SK-N-SH treated with all-trans-retinoic acid at 6 μM for 48 hours (cell line): ENCODE measurements around the gene HTT-AS.
"Not testable (repeated sequence)": the region's sequence is repeated elsewhere in the genome, so short reads cannot be mapped to it uniquely, and the experiment has no call there.

Source experiments
- ATAC-seq: fragments of 200-7000 bp; cut with Tn5 transposase; 3 replicates; pipeline ENCODE4 v1.9.1; 2020; ENCODE audit warnings: mild to moderate bottlenecking, moderate library complexity
- ARNTL ChIP-seq: fragments of 450-650 bp; formaldehyde crosslinking; IDR thresholded peaks from 2 replicates; pipeline ENCODE4 v1.5.0; 2020; ENCODE audit warnings: low read depth, mild to moderate bottlenecking, moderate library complexity, borderline replicate concordance
- BACH2 ChIP-seq: fragments of 250-450 bp; sonication (Bioruptor Pico); IDR thresholded peaks from 2 replicates; pipeline ENCODE4 v1.9.0; 2021; ENCODE audit warnings: mild to moderate bottlenecking, borderline replicate concordance
- CSDC2 ChIP-seq: fragments of 250-450 bp; sonication (Bioruptor Pico); IDR thresholded peaks from 2 replicates; pipeline ENCODE4 v1.5.0; 2020; ENCODE audit warnings: mild to moderate bottlenecking, moderate library complexity
- ESRRG ChIP-seq: fragments of 250-450 bp; sonication (Bioruptor Pico); IDR thresholded peaks from 2 replicates; pipeline ENCODE4 v1.6.1; 2021; ENCODE audit warnings: mild to moderate bottlenecking
- ISL1 ChIP-seq: fragments of 250-450 bp; sonication (Bioruptor Pico); IDR thresholded peaks from 2 replicates; pipeline ENCODE4 v2.1.2; 2022; ENCODE audit warnings: mild to moderate bottlenecking, moderate library complexity
- OSR1 ChIP-seq: fragments of 250-450 bp; sonication (Bioruptor Pico); IDR thresholded peaks from 2 replicates; pipeline ENCODE4 v1.8.0; 2022; ENCODE audit warnings: moderate library complexity, mild to moderate bottlenecking, inconsistent platforms
- PPARA ChIP-seq: fragments of 250-450 bp; sonication (Bioruptor Pico); IDR thresholded peaks from 2 replicates; pipeline ENCODE4 v1.5.0; 2020; ENCODE audit warnings: mild to moderate bottlenecking, borderline replicate concordance
- RARB ChIP-seq: fragments of 250-450 bp; sonication (Bioruptor Pico); IDR thresholded peaks from 2 replicates; pipeline ENCODE4 v1.8.0; 2021; ENCODE audit warnings: mild to moderate bottlenecking, moderate library complexity
- SNAI2 ChIP-seq: fragments of 250-450 bp; sonication (Bioruptor Pico); IDR thresholded peaks from 2 replicates; pipeline ENCODE4 v1.5.0; 2020; ENCODE audit warnings: mild to moderate bottlenecking, moderate library complexity
- TCF4 ChIP-seq: fragments of 250-450 bp; sonication (Bioruptor Pico); IDR thresholded peaks from 2 replicates; pipeline ENCODE4 v1.8.0; 2021; ENCODE audit warnings: mild to moderate bottlenecking, moderate library complexity, borderline replicate concordance
- TOX ChIP-seq: fragments of 250-450 bp; sonication (Bioruptor Pico); IDR thresholded peaks from 2 replicates; pipeline ENCODE4 v1.8.0; 2021; ENCODE audit warnings: mild to moderate bottlenecking, moderate library complexity, borderline replicate concordance
- ZC3H10 ChIP-seq: fragments of 250-450 bp; sonication (Bioruptor Pico); IDR thresholded peaks from 2 replicates; pipeline ENCODE4 v1.5.1; 2021; ENCODE audit warnings: mild to moderate bottlenecking, moderate library complexity
- ZFP3 ChIP-seq: fragments of 250-450 bp; sonication (Bioruptor Pico); IDR thresholded peaks from 2 replicates; pipeline ENCODE4 v1.5.0; 2020; ENCODE audit warnings: mild to moderate bottlenecking, moderate library complexity
- ZFP30 ChIP-seq: fragments of 450-650 bp; formaldehyde crosslinking; IDR thresholded peaks from 2 replicates; pipeline ENCODE4 v1.5.0; 2022; ENCODE audit warnings: mild to moderate bottlenecking, moderate library complexity
- ZNF565 ChIP-seq: fragments of 450-650 bp; formaldehyde crosslinking; conservative IDR thresholded peaks from 2 replicates; pipeline ENCODE4 v1.5.0; 2020; ENCODE audit warnings: low read depth, mild to moderate bottlenecking, moderate library complexity
- ZNF70 ChIP-seq: fragments of 450-650 bp; formaldehyde crosslinking; IDR thresholded peaks from 2 replicates; pipeline ENCODE4 v1.5.0; 2020; ENCODE audit warnings: mild to moderate bottlenecking, moderate library complexity
- ZNF8 ChIP-seq: fragments of 450-650 bp; formaldehyde crosslinking; IDR thresholded peaks from 2 replicates; pipeline ENCODE4 v1.5.0; 2020; ENCODE audit warnings: mild to moderate bottlenecking, moderate library complexity
- TF ChIP-seq, protein P1 (sequence below): fragments of 250-450 bp; sonication (Bioruptor Pico); IDR thresholded peaks from 2 replicates; pipeline ENCODE4 v1.8.0; 2021; ENCODE audit warnings: low read depth, mild to moderate bottlenecking, moderate library complexity, borderline replicate concordance
- TF ChIP-seq, protein P2 (sequence below): fragments of 250-450 bp; sonication (Bioruptor Pico); IDR thresholded peaks from 2 replicates; pipeline ENCODE4 v1.5.0; 2020; ENCODE audit warnings: mild to moderate bottlenecking, moderate library complexity
- TF ChIP-seq, protein P3 (sequence below): fragments of 250-450 bp; sonication (Bioruptor Pico); IDR thresholded peaks from 2 replicates; pipeline ENCODE4 v1.5.1; 2020; ENCODE audit warnings: low read depth, mild to moderate bottlenecking, moderate library complexity
- TF ChIP-seq, protein P4 (sequence below): fragments of 250-450 bp; sonication (Bioruptor Pico); IDR thresholded peaks from 2 replicates; pipeline ENCODE4 v1.5.1; 2021; ENCODE audit warnings: mild to moderate bottlenecking, moderate library complexity
- TF ChIP-seq, protein P5 (sequence below): fragments of 250-450 bp; sonication (Bioruptor Pico); IDR thresholded peaks from 2 replicates; pipeline ENCODE4 v1.8.0; 2020; ENCODE audit warnings: mild to moderate bottlenecking, moderate library complexity, borderline replicate concordance

The HTT-AS gene

DNA sequence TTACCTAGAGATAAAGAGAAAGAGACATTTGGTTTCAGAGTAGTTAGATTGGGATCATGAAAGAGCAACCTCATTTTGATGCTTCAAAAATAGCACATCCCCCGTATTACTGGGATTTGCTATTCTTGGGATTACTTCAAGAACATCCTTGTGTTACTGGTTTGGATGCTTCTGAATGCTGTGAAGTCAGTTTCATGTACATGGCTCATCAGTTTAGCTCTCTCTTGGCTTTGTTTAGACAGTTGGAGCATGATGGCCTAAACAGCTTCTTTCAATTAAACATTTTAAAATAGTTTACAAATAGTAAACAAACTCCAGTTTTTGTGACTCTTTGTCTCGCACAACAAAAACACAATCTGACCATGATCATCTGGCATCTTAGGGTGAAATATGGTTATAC lies 24.0 kb upstream of the HTT-AS start (continued):
- TF ChIP-seq ZFP30 (no peak), ZNF70 (CRISPR knock-in tag) (no peak), ZNF8 (CRISPR knock-in tag) (no peak)
- TF ChIP-seq, protein P1, sequence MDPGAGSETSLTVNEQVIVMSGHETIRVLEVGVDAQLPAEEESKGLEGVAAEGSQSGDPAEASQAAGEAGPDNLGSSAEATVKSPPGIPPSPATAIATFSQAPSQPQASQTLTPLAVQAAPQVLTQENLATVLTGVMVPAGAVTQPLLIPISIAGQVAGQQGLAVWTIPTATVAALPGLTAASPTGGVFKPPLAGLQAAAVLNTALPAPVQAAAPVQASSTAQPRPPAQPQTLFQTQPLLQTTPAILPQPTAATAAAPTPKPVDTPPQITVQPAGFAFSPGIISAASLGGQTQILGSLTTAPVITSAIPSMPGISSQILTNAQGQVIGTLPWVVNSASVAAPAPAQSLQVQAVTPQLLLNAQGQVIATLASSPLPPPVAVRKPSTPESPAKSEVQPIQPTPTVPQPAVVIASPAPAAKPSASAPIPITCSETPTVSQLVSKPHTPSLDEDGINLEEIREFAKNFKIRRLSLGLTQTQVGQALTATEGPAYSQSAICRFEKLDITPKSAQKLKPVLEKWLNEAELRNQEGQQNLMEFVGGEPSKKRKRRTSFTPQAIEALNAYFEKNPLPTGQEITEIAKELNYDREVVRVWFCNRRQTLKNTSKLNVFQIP = no peak

DNA sequence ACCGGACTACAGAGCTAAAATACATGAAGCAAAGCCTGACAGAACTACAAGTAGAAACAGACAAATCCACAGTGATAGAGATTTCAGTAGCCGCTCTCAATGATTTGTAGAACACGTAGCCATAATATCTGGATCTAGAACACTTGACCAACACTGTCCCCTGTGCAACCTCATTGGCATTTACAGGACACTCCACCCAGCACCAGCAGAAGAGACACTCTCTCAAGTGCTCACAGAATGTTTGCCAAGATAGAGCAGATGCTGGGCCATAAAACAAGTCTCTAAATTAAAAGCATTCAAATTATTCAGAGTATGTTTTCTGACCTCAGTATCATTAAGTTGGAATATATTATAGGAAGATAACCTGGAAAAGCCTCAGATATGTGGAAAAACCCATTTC lies 21.9 kb upstream of the HTT-AS start:
- ATAC-seq = no peak
- TF ChIP-seq, protein P2, sequence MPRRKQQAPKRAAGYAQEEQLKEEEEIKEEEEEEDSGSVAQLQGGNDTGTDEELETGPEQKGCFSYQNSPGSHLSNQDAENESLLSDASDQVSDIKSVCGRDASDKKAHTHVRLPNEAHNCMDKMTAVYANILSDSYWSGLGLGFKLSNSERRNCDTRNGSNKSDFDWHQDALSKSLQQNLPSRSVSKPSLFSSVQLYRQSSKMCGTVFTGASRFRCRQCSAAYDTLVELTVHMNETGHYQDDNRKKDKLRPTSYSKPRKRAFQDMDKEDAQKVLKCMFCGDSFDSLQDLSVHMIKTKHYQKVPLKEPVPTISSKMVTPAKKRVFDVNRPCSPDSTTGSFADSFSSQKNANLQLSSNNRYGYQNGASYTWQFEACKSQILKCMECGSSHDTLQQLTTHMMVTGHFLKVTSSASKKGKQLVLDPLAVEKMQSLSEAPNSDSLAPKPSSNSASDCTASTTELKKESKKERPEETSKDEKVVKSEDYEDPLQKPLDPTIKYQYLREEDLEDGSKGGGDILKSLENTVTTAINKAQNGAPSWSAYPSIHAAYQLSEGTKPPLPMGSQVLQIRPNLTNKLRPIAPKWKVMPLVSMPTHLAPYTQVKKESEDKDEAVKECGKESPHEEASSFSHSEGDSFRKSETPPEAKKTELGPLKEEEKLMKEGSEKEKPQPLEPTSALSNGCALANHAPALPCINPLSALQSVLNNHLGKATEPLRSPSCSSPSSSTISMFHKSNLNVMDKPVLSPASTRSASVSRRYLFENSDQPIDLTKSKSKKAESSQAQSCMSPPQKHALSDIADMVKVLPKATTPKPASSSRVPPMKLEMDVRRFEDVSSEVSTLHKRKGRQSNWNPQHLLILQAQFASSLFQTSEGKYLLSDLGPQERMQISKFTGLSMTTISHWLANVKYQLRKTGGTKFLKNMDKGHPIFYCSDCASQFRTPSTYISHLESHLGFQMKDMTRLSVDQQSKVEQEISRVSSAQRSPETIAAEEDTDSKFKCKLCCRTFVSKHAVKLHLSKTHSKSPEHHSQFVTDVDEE (CRISPR knock-in tag) = no peak
- TF ChIP-seq, protein P3, sequence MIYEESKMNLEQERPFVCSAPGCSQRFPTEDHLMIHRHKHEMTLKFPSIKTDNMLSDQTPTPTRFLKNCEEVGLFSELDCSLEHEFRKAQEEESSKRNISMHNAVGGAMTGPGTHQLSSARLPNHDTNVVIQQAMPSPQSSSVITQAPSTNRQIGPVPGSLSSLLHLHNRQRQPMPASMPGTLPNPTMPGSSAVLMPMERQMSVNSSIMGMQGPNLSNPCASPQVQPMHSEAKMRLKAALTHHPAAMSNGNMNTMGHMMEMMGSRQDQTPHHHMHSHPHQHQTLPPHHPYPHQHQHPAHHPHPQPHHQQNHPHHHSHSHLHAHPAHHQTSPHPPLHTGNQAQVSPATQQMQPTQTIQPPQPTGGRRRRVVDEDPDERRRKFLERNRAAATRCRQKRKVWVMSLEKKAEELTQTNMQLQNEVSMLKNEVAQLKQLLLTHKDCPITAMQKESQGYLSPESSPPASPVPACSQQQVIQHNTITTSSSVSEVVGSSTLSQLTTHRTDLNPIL (CRISPR knock-in tag) = no peak
- TF ChIP-seq CSDC2 (no peak), ZNF565 (CRISPR knock-in tag) (no peak), ARNTL (CRISPR knock-in tag) (no peak), ZNF70 (CRISPR knock-in tag) (no peak), BACH2 (no peak), SNAI2 (CRISPR knock-in tag) (no peak), ESRRG (no peak), ZC3H10 (CRISPR knock-in tag) (no peak), ZFP3 (no peak), TOX (no peak), OSR1 (no peak), ISL1 (CRISPR knock-in tag) (no peak), TCF4 (CRISPR knock-in tag) (no peak), ZFP30 (no peak), PPARA (CRISPR knock-in tag) (no peak), RARB (CRISPR knock-in tag) (no peak)
- TF ChIP-seq, protein P4, sequence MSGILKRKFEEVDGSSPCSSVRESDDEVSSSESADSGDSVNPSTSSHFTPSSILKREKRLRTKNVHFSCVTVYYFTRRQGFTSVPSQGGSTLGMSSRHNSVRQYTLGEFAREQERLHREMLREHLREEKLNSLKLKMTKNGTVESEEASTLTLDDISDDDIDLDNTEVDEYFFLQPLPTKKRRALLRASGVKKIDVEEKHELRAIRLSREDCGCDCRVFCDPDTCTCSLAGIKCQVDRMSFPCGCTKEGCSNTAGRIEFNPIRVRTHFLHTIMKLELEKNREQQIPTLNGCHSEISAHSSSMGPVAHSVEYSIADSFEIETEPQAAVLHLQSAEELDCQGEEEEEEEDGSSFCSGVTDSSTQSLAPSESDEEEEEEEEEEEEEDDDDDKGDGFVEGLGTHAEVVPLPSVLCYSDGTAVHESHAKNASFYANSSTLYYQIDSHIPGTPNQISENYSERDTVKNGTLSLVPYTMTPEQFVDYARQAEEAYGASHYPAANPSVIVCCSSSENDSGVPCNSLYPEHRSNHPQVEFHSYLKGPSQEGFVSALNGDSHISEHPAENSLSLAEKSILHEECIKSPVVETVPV (CRISPR knock-in tag) = no peak

DNA sequence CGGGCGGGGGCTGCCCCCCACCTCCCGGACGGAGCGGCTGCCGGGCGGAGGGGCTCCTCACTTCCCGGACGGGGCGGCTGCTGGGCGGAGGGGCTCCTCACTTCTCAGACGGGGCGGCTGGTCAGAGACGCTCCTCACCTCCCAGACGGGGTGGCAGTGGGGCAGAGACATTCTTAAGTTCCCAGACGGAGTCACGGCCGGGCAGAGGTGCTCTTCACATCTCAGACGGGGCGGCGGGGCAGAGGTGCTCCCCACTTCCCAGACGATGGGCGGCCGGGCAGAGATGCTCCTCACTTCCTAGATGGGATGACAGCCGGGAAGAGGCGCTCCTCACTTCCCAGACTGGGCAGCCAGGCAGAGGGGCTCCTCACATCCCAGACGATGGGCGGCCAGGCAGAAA lies 20.4 kb upstream of the HTT-AS start:
- ATAC-seq = not testable (repeated sequence)

DNA sequence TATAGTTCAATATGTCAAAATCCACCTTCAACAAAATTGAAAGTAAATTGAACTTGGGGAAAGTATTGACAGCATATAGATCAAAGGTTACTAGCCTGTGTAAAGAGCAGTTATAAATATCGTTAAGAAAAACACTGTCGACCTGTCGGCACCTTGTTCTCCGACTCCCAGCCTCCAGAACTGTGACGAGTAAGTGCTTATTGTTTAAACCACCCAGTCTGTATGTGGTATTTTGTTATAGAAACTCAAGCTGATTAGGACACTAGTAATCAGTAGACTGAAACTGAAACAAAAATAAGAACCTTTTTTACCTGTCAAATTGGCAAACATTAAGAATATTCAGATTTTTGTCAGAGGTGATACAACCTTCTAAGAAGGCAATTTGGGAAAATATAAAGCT lies 17.1 kb upstream of the HTT-AS start:
- no peak for ATAC-seq
- TF ChIP-seq, protein P5, sequence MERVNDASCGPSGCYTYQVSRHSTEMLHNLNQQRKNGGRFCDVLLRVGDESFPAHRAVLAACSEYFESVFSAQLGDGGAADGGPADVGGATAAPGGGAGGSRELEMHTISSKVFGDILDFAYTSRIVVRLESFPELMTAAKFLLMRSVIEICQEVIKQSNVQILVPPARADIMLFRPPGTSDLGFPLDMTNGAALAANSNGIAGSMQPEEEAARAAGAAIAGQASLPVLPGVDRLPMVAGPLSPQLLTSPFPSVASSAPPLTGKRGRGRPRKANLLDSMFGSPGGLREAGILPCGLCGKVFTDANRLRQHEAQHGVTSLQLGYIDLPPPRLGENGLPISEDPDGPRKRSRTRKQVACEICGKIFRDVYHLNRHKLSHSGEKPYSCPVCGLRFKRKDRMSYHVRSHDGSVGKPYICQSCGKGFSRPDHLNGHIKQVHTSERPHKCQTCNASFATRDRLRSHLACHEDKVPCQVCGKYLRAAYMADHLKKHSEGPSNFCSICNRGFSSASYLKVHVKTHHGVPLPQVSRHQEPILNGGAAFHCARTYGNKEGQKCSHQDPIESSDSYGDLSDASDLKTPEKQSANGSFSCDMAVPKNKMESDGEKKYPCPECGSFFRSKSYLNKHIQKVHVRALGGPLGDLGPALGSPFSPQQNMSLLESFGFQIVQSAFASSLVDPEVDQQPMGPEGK (CRISPR knock-in tag) = no peak
- TF ChIP-seq OSR1 = no peak
- no peak for TF ChIP-seq ZC3H10 (CRISPR knock-in tag)
- TF ChIP-seq CSDC2 = no peak
- TF ChIP-seq ESRRG = no peak
- no peak for TF ChIP-seq RARB (CRISPR knock-in tag)
- no peak for TF ChIP-seq ZNF70 (CRISPR knock-in tag)
- TF ChIP-seq SNAI2 (CRISPR knock-in tag) = no peak
